ENCODE results near the gene PTPN3. TPM values are rescaled to one million over a fixed set of nuclear protein-coding genes. Genes with fewer than 3 reads are reported as not detected.

Gene PTPN3
- total RNA-seq, 1 experiment from 2014 or later, result 10.4 TPM

- no peak overlapping the region for H3K4me3 ChIP-seq (ENCODE audit: low read depth in 2 of 2, low read length in 2 of 2)
- ChIA-PET CTCF (no interaction called here), POLR2A (no interaction called here)
- ATAC-seq, result no peak
- H3K4me1 ChIP-seq (ENCODE audit: control insufficient read depth, insufficient read depth, low read length), result no peaks in the 10 kb centered on the region
- DNase-seq (ENCODE audit: low read depth, low spot score), result no peak
- intact Hi-C loops (cut with micrococcal nuclease; ENCODE audit: unreplicated experiment) (no loop called here), in situ Hi-C loops (cut with HindIII; ENCODE audit: low pct_unique_long_range_greater_than_20kb, low sequenced_read_pairs) (no loop called here)
- TF ChIP-seq REST (IDR thresholded peaks at IDR 0.05; ENCODE audit: insufficient read depth in 1 of 2, low read depth in 2 of 2, low read length in 1 of 2) (no peak), POLR2AphosphoS5 (IDR thresholded peaks at IDR 0.05; ENCODE audit: low read depth, low read length) (no peak), CTCF (IDR thresholded peaks at IDR 0.05) (no peak), TCF7L2 (IDR thresholded peaks at IDR 0.05; ENCODE audit: low read depth, low read length) (no peak), SIN3A (IDR thresholded peaks at IDR 0.05; ENCODE audit: borderline replicate concordance, insufficient read depth, low read depth, low read length) (no peak)
- no peaks in the 10 kb centered on the region for H3K27me3 ChIP-seq (ENCODE audit: control insufficient read depth, insufficient read depth, low read length)
- BruUV-seq (replicated peaks), result no TSS peak
- H3K36me3 ChIP-seq (ENCODE audit: control insufficient read depth, insufficient read depth, low read length), result no peaks in the 10 kb centered on the region
- no peak overlapping the region for H3K27ac ChIP-seq (ENCODE audit: low read length)
- H3K9me3 ChIP-seq (ENCODE audit: control insufficient read depth, insufficient read depth, low read depth, low read length), result no peaks in the 10 kb centered on the region
Observed at GRCh38 chr9:109447329-109448076, 50.6 kb downstream of the PTPN3 start.

- CTCF ChIA-PET, result no interaction called here
- no peak for DNase-seq (ENCODE audit: low read depth, low spot score)
- ATAC-seq, result no peak
Observed at GRCh38 chr9:109444771-109445320, 53.3 kb downstream of the PTPN3 start.

More at GRCh38 chr9:109444771-109445320, 53.3 kb downstream of the PTPN3 start:
- Histone ChIP-seq H3K4me1 (ENCODE audit: control insufficient read depth, insufficient read depth, low read length) (no peaks in the 10 kb centered on the region), H3K36me3 (ENCODE audit: control insufficient read depth, insufficient read depth, low read length) (no peaks in the 10 kb centered on the region), H3K4me3 (ENCODE audit: low read depth in 2 of 2, low read length in 2 of 2) (no peak overlapping the region), H3K27ac (ENCODE audit: low read length) (no peak overlapping the region), H3K27me3 (ENCODE audit: control insufficient read depth, insufficient read depth, low read length) (no peaks in the 10 kb centered on the region), H3K9me3 (ENCODE audit: control insufficient read depth, insufficient read depth, low read depth, low read length) (no peaks in the 10 kb centered on the region)
- intact Hi-C loops (cut with micrococcal nuclease; ENCODE audit: unreplicated experiment) (no loop called here), in situ Hi-C loops (cut with HindIII; ENCODE audit: low pct_unique_long_range_greater_than_20kb, low sequenced_read_pairs) (no loop called here)
- POLR2A ChIA-PET, result no interaction called here
- no TSS peak for BruUV-seq (replicated peaks)
- TF ChIP-seq POLR2AphosphoS5 (IDR thresholded peaks at IDR 0.05; ENCODE audit: low read depth, low read length), result no peak
- TF ChIP-seq TCF7L2 (IDR thresholded peaks at IDR 0.05; ENCODE audit: low read depth, low read length), result no peak
- no peak for TF ChIP-seq CTCF (IDR thresholded peaks at IDR 0.05)
- no peak for TF ChIP-seq SIN3A (IDR thresholded peaks at IDR 0.05; ENCODE audit: borderline replicate concordance, insufficient read depth, low read depth, low read length)
- TF ChIP-seq REST (IDR thresholded peaks at IDR 0.05; ENCODE audit: insufficient read depth in 1 of 2, low read depth in 2 of 2, low read length in 1 of 2), result no peak
